ENCODE results near the gene TBCEL.

TBCEL gene

DNA sequence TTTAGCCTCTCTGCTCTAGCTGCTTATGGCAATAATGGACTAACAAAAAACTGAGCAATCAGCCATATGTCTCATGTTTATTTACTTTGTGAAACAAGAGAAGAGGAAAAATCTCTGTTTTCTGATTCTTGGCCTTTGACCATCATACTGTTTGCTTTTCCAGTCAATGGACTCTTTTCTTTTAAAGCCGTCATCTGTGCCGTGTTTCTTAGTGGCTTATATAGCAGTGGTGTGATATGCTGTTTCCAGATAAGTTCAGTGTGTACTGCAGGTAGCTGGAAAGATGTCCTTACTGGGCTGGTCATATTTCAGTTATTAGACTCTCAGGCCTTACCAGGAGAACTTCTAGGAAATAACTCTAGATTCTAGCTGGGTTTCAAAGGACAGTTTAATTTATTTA, 43.6 kb downstream of the TBCEL start:
- H3K27me3 ChIP-seq (replicated peaks; ENCODE audit: control insufficient read depth, insufficient read depth, low read length): no peaks in the 10 kb centered on the region
- no peaks in the 10 kb centered on the region for H3K4me1 ChIP-seq (ENCODE audit: control insufficient read depth, insufficient read depth, low read length)
- H3K9me3 ChIP-seq (ENCODE audit: control insufficient read depth, low read length): no peaks in the 10 kb centered on the region
- no peak overlapping the region for H3K4me3 ChIP-seq (ENCODE audit: low read length)
- peaks cover 67% of the 10 kb centered on the region for H3K36me3 ChIP-seq (ENCODE audit: control insufficient read depth, insufficient read depth, low read length, severe bottlenecking)
- peak; percentile 61 for DNase-seq (ENCODE audit: low read depth)
- H3K9ac ChIP-seq (ENCODE audit: low read length): no peak overlapping the region

DNA sequence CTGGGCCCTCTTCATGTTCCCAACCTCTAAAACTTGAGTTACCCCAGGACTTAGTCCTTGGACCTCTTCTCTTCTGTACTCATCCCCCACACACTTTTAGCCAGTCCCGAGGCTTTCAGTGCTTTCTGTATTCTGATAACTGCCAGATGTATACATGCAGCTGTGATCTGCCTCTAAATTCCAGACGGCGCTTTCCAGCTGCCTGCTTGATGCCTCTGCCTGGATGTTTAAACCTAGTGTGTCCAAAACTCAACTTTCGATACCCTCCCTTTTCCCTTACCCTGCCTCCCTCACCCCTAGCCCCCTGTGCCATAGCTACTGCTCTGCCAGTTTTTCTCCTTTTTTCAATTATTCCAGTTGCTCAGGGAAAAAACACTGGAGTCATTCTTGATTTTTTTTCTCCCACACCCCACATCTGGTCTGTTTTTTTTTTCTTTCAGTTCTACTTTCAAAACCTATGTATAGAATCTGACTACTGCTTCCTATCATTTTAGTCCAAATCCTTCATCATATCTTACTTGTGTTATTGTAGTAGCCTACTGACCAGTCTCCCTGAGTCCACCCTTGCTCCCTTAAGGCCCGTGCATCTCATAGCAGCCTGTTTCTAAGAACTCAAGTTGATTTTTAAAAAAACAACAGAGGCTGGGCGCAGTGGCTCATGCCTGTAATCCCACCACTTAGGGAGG, 44.2 kb downstream of the TBCEL start:
- Histone ChIP-seq H3K27me3 (replicated peaks; ENCODE audit: control insufficient read depth, insufficient read depth, low read length) (no peaks in the 10 kb centered on the region), H3K9ac (ENCODE audit: low read length) (no peak overlapping the region), H3K4me3 (ENCODE audit: low read length) (no peak overlapping the region), H3K9me3 (ENCODE audit: control insufficient read depth, low read length) (no peaks in the 10 kb centered on the region), H3K36me3 (ENCODE audit: control insufficient read depth, insufficient read depth, low read length, severe bottlenecking) (peaks cover 66% of the 10 kb centered on the region), H3K4me1 (ENCODE audit: control insufficient read depth, insufficient read depth, low read length) (no peaks in the 10 kb centered on the region)
- DNase-seq (ENCODE audit: low read depth): peak; percentile 23

DNA sequence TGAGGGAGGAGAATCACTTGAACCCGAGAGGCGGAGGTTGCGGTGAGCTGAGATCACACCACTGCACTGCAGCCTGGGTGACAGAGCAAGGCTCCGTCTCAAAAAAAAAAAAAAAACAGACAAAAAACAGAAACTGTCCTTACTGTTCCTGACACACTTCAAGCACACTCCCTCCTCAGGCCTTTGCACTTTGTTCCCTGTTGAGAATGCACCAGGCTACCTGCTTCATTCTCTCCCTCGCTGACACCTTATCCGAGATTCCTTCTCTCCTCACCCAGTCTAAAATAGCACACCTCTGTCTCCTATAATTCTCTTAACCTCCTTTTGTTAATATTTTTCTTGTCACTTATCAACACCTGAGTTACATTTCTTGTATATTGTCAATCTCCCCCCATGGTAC, 44.9 kb downstream of the TBCEL start:
- DNase-seq (ENCODE audit: low read depth): no peak
- Histone ChIP-seq H3K36me3 (ENCODE audit: control insufficient read depth, insufficient read depth, low read length, severe bottlenecking) (peaks cover 66% of the 10 kb centered on the region), H3K4me1 (ENCODE audit: control insufficient read depth, insufficient read depth, low read length) (no peaks in the 10 kb centered on the region), H3K9me3 (ENCODE audit: control insufficient read depth, low read length) (no peaks in the 10 kb centered on the region), H3K27me3 (replicated peaks; ENCODE audit: control insufficient read depth, insufficient read depth, low read length) (no peaks in the 10 kb centered on the region), H3K9ac (ENCODE audit: low read length) (no peak overlapping the region), H3K4me3 (ENCODE audit: low read length) (no peak overlapping the region)

DNA sequence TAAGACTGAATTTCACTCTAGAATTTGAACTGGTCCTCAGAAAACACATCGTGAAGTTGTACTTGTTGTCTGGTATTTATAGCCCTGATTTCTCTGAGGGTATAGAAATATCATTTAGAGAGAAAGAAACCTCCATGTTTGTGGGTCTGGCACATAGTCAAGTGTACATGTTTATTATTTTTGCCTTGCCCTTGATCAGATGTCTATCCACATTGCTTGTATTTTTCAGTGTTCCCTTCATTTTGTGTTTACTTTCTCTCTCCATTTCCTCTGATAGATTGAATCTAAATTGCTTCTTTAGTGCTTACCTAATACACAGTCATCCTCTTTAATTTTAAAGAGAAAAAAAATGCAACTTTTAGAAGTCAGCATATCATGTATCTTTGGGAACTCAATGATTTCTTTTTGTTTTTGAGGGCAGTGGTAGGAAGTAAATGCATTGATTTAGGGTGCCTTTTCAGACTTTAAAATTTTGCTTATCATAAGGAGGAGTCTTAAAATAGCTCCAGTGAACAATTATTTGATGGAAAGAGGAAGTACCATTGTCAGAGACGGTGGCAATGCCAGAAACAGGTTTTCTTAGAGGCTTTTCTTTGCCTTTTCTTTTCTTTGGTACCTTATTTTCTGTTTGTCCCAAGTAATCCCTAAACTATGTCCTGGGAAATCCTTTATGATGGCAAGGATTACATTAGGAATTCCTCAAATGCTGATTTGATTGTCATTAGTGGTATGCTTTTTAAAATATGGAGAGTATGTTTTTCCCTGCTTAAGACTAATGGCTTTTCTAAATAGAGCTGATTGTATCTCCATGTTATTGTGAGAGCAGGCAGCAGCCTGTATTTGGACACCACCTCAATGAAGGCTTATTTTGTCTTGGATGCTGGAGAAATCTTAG, 47.3 kb downstream of the TBCEL start:
- Histone ChIP-seq H3K4me3 (ENCODE audit: low read length) (no peak overlapping the region), H3K9me3 (ENCODE audit: control insufficient read depth, low read length) (no peaks in the 10 kb centered on the region), H3K4me1 (ENCODE audit: control insufficient read depth, insufficient read depth, low read length) (no peaks in the 10 kb centered on the region), H3K27me3 (replicated peaks; ENCODE audit: control insufficient read depth, insufficient read depth, low read length) (no peaks in the 10 kb centered on the region), H3K36me3 (ENCODE audit: control insufficient read depth, insufficient read depth, low read length, severe bottlenecking) (peaks cover 65% of the 10 kb centered on the region), H3K9ac (ENCODE audit: low read length) (no peak overlapping the region)
- DNase-seq (ENCODE audit: low read depth): peak; percentile 21

DNA sequence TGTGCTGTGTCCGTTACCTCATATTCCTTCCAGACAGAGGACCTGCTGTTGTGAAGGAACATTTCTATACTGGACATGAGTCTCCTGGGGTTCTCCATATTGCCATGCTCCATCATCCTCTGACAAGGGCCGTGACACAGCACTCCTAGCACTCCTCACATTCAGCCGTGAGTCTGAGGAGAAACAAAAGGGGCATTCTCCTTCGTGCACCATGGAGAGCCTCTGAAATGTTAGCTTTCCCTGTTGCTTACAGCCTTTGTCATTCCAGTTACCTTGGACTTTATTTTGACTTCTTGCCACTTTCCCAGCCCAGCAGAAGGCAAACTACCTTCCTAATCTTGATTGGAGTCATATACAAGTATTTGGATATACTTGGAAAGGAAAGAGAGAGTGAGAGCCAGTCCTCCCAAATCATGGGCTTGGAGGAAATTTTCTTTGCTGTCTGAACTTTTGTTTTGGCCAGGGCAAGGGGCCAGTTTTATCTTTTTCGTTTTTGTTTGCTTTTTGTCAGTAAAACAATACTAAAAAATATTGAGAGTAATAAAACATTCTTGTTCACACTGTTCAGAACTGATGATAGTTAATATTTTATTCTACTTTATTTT, 48.0 kb downstream of the TBCEL start:
- Histone ChIP-seq H3K9ac (ENCODE audit: low read length) (no peak overlapping the region), H3K27me3 (replicated peaks; ENCODE audit: control insufficient read depth, insufficient read depth, low read length) (no peaks in the 10 kb centered on the region), H3K4me3 (ENCODE audit: low read length) (no peak overlapping the region), H3K9me3 (ENCODE audit: control insufficient read depth, low read length) (no peaks in the 10 kb centered on the region), H3K4me1 (ENCODE audit: control insufficient read depth, insufficient read depth, low read length) (no peaks in the 10 kb centered on the region), H3K36me3 (ENCODE audit: control insufficient read depth, insufficient read depth, low read length, severe bottlenecking) (peaks cover 58% of the 10 kb centered on the region)
- no peak for DNase-seq (ENCODE audit: low read depth)

DNA sequence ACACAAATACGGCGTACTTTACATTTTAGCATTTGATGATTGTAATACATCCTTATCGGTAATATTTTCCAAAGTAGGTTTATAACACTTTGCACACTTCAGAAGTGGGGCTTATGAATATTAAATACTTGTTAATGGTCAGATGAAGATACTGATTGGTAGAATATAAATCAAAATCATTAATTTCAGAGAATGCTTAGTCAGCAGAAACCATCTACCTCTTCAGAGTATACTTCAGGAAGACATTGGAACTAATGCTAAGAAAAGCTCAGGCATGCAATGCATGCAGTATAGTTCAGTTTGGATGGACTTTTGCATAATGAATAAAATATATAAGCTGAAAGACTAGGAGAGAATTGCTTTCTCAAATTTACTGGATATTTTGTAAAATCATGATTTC, 57.4 kb downstream of the TBCEL start:
- no peak overlapping the region for H3K4me3 ChIP-seq (ENCODE audit: low read length)
- DNase-seq (ENCODE audit: low read depth): no peak
- no peaks in the 10 kb centered on the region for H3K9me3 ChIP-seq (ENCODE audit: control insufficient read depth, low read length)
- no peaks in the 10 kb centered on the region for H3K4me1 ChIP-seq (ENCODE audit: control insufficient read depth, insufficient read depth, low read length)
- H3K9ac ChIP-seq (ENCODE audit: low read length): no peak overlapping the region
- peaks cover 30% of the 10 kb centered on the region for H3K36me3 ChIP-seq (ENCODE audit: control insufficient read depth, insufficient read depth, low read length, severe bottlenecking)
- H3K27me3 ChIP-seq (replicated peaks; ENCODE audit: control insufficient read depth, insufficient read depth, low read length): no peaks in the 10 kb centered on the region

DNA sequence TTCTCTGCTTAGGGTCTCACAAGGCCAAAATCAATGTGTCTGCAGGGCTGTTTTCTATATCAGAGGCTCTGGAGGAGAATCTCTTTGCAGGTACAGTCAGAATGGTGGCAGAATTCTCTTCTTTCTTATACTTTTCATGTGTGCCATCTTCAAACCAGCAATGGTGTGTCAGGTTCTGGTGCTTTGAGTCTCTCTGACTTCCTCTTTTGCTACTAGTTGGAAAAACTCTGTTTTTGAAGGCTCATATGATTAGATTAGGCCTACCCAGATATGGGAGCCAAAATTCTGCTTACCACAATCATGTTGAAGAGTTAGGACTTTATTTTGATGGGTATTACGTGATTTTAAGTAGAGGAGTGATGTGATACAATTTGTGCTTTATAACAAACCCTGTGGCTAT, 58.3 kb downstream of the TBCEL start:
- Histone ChIP-seq H3K4me3 (ENCODE audit: low read length) (no peak overlapping the region), H3K36me3 (ENCODE audit: control insufficient read depth, insufficient read depth, low read length, severe bottlenecking) (peaks cover 39% of the 10 kb centered on the region), H3K4me1 (ENCODE audit: control insufficient read depth, insufficient read depth, low read length) (peaks cover 3% of the 10 kb centered on the region), H3K9ac (ENCODE audit: low read length) (no peak overlapping the region), H3K9me3 (ENCODE audit: control insufficient read depth, low read length) (no peaks in the 10 kb centered on the region), H3K27me3 (replicated peaks; ENCODE audit: control insufficient read depth, insufficient read depth, low read length) (no peaks in the 10 kb centered on the region)
- no peak for DNase-seq (ENCODE audit: low read depth)

DNA sequence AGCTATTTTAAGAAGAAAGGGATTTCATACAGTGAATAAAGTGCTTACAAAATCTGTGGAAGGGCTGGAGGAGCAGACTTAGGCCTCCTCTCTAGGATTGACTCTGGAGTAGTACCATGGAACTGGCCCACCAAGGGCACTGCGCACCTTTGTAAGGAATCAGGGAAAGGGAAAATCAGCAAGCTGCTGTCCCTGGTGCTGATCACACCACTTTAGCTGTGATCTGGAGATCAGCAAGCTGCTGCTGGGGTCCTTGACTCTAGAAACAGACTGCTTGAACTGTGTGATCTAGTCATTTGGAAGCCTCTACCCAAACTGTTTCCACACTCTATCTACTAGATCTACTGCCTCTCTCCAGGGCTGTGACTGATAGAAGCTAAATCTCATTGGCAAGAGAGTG, 58.8 kb downstream of the TBCEL start:
- no peak for DNase-seq (ENCODE audit: low read depth)
- no peak overlapping the region for H3K9ac ChIP-seq (ENCODE audit: low read length)
- H3K9me3 ChIP-seq (ENCODE audit: control insufficient read depth, low read length): no peaks in the 10 kb centered on the region
- H3K27me3 ChIP-seq (replicated peaks; ENCODE audit: control insufficient read depth, insufficient read depth, low read length): no peaks in the 10 kb centered on the region
- peaks cover 3% of the 10 kb centered on the region for H3K4me1 ChIP-seq (ENCODE audit: control insufficient read depth, insufficient read depth, low read length)
- peaks cover 43% of the 10 kb centered on the region for H3K36me3 ChIP-seq (ENCODE audit: control insufficient read depth, insufficient read depth, low read length, severe bottlenecking)
- H3K4me3 ChIP-seq (ENCODE audit: low read length): no peak overlapping the region

DNA sequence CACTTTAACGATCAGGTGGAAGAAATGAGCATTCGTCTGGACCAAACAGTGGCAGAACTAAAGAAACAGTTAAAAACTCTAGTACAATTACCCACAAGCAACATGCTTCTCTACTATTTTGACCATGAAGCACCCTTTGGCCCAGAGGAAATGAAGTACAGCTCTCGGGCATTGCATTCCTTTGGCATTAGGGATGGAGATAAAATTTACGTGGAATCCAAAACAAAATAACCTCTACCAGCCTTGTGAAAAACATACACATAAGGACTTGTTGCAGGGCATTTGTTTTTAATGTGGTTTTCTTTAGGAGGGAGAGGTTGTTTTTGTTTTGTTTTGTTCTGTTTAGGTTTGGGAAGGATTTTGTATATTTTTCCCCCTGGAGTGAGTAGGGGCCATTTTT, 63.0 kb downstream of the TBCEL start:
- no peak overlapping the region for H3K4me3 ChIP-seq (ENCODE audit: low read length)
- H3K36me3 ChIP-seq (ENCODE audit: control insufficient read depth, insufficient read depth, low read length, severe bottlenecking): peaks cover 37% of the 10 kb centered on the region
- peaks cover 5% of the 10 kb centered on the region for H3K4me1 ChIP-seq (ENCODE audit: control insufficient read depth, insufficient read depth, low read length)

DNA sequence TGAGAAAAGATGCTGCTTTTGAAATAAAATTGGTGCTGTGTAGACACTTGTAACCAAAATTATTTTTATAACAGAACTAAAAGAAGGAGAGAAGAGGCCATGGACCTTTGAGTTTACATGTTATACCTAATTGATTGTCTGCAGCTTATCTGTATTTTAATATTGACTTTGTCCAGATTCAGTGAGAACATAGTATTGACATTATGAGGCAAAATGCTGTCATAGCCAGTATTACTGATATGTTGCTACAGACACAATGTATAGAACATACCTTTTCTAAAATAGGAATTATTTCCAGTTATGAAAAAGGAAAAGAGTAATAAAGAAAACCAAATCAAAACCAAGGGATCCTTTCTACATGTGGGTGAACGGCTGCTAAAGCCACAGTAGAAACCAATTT, 65.7 kb downstream of the TBCEL start:
- H3K4me3 ChIP-seq (ENCODE audit: low read length): no peak overlapping the region
- no peak for DNase-seq (ENCODE audit: low read depth)
- H3K36me3 ChIP-seq (ENCODE audit: control insufficient read depth, insufficient read depth, low read length, severe bottlenecking): peaks cover 27% of the 10 kb centered on the region
- H3K9me3 ChIP-seq (ENCODE audit: control insufficient read depth, low read length): no peaks in the 10 kb centered on the region
- H3K27me3 ChIP-seq (replicated peaks; ENCODE audit: control insufficient read depth, insufficient read depth, low read length): no peaks in the 10 kb centered on the region
- H3K4me1 ChIP-seq (ENCODE audit: control insufficient read depth, insufficient read depth, low read length): peaks cover 5% of the 10 kb centered on the region
- no peak overlapping the region for H3K9ac ChIP-seq (ENCODE audit: low read length)

More for the DNA sequence above, 63.0 kb downstream of the TBCEL start:
- H3K27me3 ChIP-seq (replicated peaks; ENCODE audit: control insufficient read depth, insufficient read depth, low read length): no peaks in the 10 kb centered on the region
- no peaks in the 10 kb centered on the region for H3K9me3 ChIP-seq (ENCODE audit: control insufficient read depth, low read length)
- peak; percentile 70 for DNase-seq (ENCODE audit: low read depth)
- H3K9ac ChIP-seq (ENCODE audit: low read length): no peak overlapping the region

DNA sequence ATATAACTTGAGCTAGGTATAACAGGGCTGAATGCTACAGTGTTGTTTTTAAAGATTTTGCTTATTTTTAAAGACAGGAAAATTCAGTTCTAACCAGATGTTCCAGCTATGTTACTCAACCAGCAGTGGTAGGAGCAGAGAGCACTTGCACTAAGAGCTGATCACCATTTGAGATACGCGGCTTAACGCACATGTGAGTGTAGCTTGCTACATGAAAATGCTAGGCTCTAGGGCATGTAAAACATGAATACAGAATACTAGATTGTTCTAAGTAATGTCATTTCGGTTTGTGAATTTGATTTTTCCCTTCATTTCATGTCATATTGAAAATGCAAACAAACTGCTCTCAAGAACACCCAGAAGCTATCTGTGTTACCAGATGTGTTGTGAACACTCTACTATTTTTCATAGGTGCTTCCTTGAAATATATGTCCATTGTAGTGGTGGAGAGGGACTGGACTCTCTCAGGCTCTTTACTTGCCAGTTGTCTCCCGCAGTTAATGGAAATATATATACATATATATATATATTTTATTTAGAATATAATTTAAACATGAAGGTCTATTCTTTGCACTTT, 66.3 kb downstream of the TBCEL start:
- Histone ChIP-seq H3K27me3 (replicated peaks; ENCODE audit: control insufficient read depth, insufficient read depth, low read length) (no peaks in the 10 kb centered on the region), H3K4me1 (ENCODE audit: control insufficient read depth, insufficient read depth, low read length) (peaks cover 5% of the 10 kb centered on the region), H3K4me3 (ENCODE audit: low read length) (no peak overlapping the region), H3K9me3 (ENCODE audit: control insufficient read depth, low read length) (no peaks in the 10 kb centered on the region), H3K36me3 (ENCODE audit: control insufficient read depth, insufficient read depth, low read length, severe bottlenecking) (peaks cover 27% of the 10 kb centered on the region), H3K9ac (ENCODE audit: low read length) (no peak overlapping the region)
- DNase-seq (ENCODE audit: low read depth): no peak
